GM19239 (cell line): Measurements from ENCODE around the gene CR1.
"Not testable (repeated sequence)": the region's sequence is repeated elsewhere in the genome, so short reads cannot be mapped to it uniquely, and the experiment has no call there.

Source experiments
- DNase-seq: peaks from one replicate; pipeline ENCODE4 v3.0.0; 2011; ENCODE audit warnings: low spot score; ENCODE audit not compliant: insufficient read length
- FAIRE-seq: peaks from 2 replicates; lab custom pipeline; 2011; peaks lifted over from hg19 to GRCh38; lab: Jason Lieb, UNC

The CR1 gene

DNA sequence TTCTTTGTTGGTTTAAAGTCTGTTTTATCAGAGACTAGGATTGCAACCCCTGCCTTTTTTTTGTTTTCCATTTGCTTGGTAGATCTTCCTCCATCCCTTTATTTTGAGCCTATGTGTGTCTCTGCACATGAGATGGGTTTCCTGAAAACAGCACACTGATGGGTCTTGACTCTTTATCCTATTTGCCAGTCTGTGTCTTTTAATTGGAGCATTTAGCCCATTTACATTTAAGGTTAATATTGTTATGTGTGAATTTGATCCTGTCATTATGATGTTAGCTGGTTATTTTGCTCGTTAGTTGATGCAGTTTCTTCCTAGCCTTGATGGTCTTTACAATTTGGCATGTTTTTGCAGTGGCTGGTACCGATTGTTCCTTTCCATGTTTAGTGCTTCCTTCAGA lies 165.5 kb downstream of the CR1 start:
- FAIRE-seq, DNase-seq: not testable (repeated sequence)

DNA sequence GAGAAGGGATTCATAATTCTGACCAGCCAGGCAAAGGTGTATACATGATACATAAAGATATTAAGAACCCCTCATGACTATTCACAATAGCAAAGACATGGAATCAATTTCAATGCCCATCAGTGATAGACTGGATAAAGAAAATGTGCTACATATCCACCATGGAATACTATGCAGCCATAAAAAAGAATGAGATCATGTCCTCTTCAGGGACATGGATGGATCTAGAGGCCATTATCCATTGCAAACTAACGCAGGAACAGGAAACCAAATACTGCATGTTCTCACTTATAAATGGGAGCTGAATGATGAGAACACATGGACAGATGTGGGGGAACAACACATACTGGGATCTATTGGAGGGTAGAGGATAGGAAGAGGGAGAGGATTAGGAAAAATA lies 170.4 kb downstream of the CR1 start:
- FAIRE-seq (no peak), DNase-seq (no peak)

DNA sequence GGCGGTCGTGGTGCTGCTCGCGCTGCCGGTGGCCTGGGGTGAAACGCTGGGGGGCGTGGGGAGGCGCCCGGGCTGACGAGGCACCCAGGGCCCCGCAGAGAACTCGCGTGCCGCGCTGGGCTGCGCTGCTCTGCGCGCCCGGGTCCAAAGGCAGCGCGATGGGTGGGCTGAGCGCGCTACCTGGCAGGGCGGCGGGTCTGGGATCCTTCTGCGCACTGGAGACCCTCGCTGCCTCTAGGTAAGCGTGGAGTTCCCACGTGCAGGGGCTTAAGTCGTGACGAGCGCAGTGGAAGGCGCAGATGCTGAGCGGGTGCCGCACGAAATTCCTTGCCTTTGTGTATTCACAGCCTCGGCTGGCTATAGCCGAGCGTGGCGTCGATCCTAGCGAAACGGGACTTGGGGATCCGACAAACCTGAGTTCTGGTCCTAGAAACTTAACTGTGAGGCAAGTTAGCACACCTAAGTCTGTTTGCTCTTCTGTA lies 173.6 kb downstream of the CR1 start:
- DNase-seq (no peak), FAIRE-seq (no peak)

DNA sequence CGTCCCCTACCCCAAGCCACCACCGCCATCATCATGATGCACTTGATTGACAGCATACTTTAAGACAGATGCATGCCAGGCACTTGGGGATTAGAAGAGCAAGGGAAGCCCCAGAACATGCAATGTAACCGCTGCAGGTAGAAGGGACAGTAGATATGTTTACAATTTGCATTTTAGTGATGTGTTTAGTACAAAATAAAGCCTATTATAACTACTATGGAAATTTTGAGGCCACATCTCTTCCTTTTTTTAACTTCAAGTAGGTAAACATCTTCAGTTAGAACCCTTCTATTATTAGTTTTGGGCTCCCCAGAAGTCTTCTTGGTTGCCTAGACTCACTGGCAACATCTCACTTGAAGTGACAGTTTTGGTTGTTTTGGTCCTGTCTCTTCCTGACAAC lies 174.2 kb downstream of the CR1 start:
- no peak for FAIRE-seq
- DNase-seq = no peak

DNA sequence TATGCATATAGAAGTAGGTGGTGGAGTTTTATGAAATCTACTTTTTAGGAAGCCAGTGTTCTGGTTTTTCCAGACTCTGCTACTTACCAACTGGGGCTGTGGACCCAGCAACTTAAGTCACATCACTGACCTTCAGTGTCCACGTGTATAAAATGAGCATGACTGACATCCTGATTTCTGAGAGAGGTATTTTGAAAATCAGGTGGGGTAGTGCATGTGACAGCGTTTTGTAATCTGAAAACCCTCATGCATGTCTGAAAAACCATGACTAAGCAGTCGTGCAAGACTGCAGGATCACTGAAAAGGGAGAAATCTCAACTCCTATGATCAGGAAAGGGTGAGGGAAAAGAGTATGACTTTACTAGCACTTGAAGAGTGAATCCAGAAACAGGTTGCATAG lies 175.0 kb downstream of the CR1 start:
- FAIRE-seq (no peak), DNase-seq (no peak)

DNA sequence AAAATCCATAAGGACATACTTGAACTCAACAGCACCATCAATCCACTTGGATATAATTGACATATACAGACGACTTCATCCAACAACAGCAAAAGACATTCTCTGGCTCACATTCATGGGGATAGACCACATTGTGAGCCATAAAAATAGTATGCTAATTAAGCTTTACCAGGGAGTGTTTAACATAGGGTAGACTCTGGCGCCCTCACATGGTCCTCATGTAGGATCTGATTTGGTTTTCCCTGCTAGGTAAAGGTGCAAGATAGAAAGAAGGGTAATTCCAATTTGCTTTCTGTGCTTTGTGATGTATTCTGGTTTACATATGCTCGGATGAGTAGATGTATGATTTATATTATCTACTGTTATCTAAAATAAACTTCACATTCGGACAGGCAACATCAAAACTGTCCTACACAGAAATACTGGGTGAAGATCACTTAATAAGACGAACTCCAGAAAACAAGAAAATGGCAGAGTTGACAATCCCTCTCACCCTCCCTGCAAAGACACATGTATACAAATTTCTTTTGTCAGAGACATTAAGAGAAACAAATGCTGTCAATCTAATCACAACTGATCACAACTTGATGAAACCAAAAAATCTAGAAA lies 176.7 kb downstream of the CR1 start:
- FAIRE-seq (peak; percentile 21), DNase-seq (no peak)

DNA sequence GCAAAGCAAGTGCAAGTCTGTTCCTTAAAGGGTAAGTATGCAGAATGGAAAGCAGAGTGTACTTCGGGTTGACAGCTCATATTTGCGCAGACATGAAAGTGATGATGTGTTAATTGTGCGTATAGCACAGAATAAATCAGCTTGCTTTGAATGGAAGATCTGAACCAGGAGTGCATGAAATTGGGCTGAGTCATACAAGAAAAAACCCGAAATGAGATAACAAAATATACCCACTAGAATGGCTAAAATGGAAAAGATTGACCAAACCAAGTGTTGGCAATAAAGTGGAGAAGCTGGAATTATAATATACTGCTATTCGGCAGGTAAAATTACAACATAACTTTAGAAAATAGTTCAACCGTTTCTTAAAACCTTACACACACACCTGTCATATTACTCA lies 177.4 kb downstream of the CR1 start:
- no peak for FAIRE-seq
- no peak for DNase-seq

DNA sequence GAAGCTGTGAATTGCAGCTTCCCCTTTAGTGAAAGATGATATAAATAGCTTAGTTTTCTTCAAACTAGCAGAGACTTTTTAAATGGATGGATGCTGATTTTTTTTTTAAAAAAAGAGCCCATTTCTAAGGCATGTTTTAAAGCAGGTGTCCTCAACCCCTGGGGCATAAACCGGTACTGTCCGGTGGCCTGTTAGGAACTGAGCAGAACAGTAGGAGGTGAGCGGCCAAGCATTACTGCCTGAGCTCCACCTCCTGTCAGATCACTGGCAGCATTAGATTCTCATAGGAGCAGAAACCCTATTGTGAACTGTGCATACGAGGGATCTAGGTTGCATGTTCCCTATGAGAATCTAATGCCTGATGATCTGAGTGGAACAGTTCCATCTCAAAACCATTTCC lies 180.2 kb downstream of the CR1 start:
- FAIRE-seq (no peak), DNase-seq (no peak)

DNA sequence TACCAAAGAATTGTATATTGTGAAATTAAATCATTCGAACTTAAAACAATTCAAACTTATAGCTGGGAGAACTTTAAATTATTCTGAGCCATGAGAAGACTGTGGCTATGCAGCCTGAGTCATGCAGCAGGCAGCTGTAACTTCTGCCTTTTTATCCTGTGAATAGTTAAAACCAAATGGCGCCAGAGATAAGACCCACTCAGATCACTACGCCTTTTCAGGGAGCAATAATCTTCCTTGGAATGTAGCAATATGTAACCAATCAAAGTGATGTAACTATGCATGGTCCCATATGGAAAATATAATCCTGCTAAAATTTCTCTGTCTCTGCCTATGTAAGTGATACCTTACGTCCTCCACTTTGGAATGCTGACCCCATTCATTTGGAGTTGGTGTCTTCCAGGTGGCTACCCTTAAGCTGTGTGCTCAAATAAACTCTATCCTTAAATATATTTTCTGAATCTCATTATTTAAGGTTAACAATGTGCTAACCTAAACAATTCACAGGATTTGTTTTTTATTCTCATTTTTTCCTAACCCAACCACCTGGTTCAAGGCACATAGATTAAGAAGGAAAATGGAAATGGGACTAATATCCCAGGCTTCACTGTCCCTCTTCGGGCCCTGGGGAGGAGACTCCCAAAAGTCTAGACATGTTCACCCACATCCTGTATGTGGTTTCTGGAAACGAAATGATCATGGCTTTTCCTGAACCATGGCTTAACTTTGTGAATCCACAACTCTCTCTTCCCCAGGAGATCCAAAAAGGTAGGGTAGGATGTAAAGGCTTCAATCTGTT lies 184.8 kb downstream of the CR1 start:
- FAIRE-seq, DNase-seq: not testable (repeated sequence)

DNA sequence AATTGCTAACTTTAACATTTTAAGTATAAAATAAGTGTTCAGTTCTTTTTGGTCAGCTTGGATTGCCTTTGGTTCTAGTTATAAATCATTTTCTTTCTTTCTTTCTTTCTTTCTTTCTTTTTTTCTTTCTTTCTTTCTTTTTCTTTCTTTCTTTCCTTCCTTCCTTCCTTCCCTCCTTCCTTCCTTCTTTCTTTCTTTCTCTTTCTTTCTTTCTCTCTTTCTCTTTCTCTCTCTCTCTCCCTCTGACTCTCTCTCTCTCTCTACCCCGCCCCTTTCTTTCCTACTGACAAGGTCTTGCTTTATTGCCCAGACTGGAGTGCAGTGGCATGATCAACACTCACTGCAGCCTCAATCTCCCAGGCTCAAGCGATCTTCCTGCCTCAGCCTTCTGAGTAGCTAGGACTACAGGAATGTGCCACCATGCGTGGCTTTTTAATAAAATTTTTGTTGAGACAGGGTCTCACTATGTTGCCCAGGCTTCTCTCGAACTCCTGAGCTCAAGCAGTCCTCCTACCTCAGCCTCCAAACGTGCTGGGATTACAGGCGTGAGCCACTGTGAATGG lies 187.0 kb downstream of the CR1 start:
- DNase-seq, FAIRE-seq: not testable (repeated sequence)

DNA sequence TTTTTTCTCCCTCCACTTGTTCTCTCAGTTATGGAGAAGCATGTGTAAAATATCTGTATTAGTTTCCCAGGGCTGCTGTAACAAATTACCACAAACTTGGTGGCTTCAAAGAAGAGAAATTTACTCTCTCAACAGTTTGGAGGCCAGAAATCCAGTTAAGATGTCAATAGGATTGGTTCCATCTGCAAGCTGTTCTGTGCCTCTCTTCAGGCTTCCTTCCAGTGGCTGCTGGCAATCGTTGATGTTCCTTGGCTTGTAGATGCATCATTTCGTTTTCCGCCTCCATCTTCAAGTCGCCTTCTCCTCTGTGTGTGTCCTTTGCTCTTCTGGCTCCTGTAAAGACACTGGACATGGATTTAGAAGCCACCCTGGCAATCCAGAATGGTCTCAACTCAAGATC lies 194.6 kb downstream of the CR1 start:
- DNase-seq, FAIRE-seq: not testable (repeated sequence)

DNA sequence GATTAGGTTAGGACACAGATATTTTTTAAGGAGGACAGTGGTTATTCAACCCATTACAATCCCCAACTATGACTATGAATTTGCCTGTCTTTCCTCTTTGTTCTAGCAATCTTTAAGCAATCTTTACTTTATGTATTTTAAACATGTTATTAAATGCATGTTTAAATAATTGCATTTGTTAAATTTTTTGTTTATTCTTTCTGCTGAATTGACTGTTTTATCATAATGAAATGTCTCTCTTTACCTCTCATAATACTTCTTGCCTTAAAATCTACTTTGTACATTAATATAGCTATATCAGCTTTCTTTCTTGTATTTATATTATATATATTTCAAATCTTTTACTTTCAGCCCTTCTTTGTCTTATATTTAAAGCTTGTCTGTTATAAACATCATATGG lies 195.1 kb downstream of the CR1 start:
- FAIRE-seq (no peak), DNase-seq (no peak)
